Measurements from ENCODE around the gene AP1B1. TPM values are rescaled to one million over a fixed set of nuclear protein-coding genes. Genes with fewer than 3 reads are reported as not detected.

Gene AP1B1
- total and polyA plus RNA-seq, 2 of the 13 experiments (the other 11 are each of a cell fraction or from before 2014, with no cell fraction given): 26.6 to 29.7 TPM

DNA sequence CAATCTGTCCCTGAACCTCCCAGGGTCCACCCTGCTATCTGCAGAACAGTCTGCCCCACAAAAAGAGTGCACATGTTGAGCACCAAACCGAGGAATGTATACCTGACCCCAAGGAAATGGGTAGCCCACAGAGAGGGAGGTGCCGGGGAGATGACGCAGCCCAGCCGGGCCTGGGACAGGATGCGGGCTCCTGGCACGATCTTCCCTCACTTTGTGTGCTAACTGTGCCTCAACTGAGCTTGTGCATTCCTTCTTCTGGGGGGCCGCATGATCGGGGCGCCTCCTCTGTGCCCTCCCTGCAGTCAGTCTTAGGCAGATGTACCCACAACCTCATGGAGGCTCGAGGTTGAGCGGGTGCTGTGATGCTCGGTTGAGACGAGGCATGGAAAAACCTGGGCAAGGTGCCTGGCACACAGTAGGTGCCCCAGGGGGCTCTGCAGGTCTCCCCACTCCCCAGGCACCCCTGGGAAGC is 79.5 kb downstream of the AP1B1 start:
- no peaks in the 10 kb centered on the region for H4K20me1 ChIP-seq (ENCODE audit: insufficient read depth, low read length)
- H3K4me3 ChIP-seq (replicated peaks in 1 of 3; ENCODE audit: insufficient read depth in 1 of 3, low read depth in 2 of 3, low read length in 3 of 3): peak overlapping the region in 1 of 3 experiments; percentile 18; a peak in 1 of 6 replicates
- FAIRE-seq: no peak
- intact Hi-C loops (cut with micrococcal nuclease; ENCODE audit: unreplicated experiment): no loop called here
- TF ChIP-seq NCOA1 (CRISPR knock-in tag; IDR thresholded peaks at IDR 0.05) (no peak), ZNF564 (CRISPR knock-in tag; IDR thresholded peaks at IDR 0.05) (no peak), SYNCRIP (IDR thresholded peaks at IDR 0.05; ENCODE audit: insufficient read depth, low read depth, low read length) (no peak), TRIM24 (CRISPR knock-in tag; IDR thresholded peaks at IDR 0.05) (no peak), MAF1 (CRISPR knock-in tag; IDR thresholded peaks at IDR 0.05; ENCODE audit: borderline replicate concordance) (no peak)
- TF ChIP-seq, protein P1, sequence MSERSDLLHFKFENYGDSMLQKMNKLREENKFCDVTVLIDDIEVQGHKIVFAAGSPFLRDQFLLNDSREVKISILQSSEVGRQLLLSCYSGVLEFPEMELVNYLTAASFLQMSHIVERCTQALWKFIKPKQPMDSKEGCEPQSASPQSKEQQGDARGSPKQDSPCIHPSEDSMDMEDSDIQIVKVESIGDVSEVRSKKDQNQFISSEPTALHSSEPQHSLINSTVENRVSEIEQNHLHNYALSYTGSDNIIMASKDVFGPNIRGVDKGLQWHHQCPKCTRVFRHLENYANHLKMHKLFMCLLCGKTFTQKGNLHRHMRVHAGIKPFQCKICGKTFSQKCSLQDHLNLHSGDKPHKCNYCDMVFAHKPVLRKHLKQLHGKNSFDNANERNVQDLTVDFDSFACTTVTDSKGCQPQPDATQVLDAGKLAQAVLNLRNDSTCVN (CRISPR knock-in tag; IDR thresholded peaks at IDR 0.05; ENCODE audit: borderline replicate concordance): no peak
- peaks cover 2 to 9% of the 10 kb centered on the region in 2 experiments; a peak in 3 of 5 replicates for H3K27me3 ChIP-seq (ENCODE audit: control insufficient read depth in 1 of 2, insufficient read depth in 2 of 2, low read length in 2 of 2)
- ATAC-seq: no peak
- H3K27ac ChIP-seq (ENCODE audit: extremely low read length, insufficient read depth, low read length): no peak overlapping the region
- CTCF ChIA-PET (ENCODE audit: low intra/inter-chr PET ratio, low total read pairs): no interaction called here
- BruUV-seq (replicated peaks): no TSS peak
- 68% methylated on average over 11 of the region's 13 CpGs for WGBS (ENCODE audit: low lambda C conversion rate)
- H2AFZ ChIP-seq (ENCODE audit: low read length): no peak overlapping the region
- H3K4me2 ChIP-seq (ENCODE audit: low read depth, low read length): no peak overlapping the region; the same call in 1 of the 2 replicates
- POLR2A ChIA-PET: no interaction called here
- H3K9me3 ChIP-seq (ENCODE audit: low read length): no peaks in the 10 kb centered on the region
- H3K9ac ChIP-seq (ENCODE audit: insufficient read depth, low read depth, low read length): no peak overlapping the region
- H3K4me1 ChIP-seq (ENCODE audit: insufficient read depth, low read length): peaks cover 62% of the 10 kb centered on the region
- no peaks in the 10 kb centered on the region for H3K36me3 ChIP-seq (replicated peaks in 1 of 2; ENCODE audit: control insufficient read depth in 1 of 2, insufficient read depth in 2 of 2, low read length in 2 of 2)
- DNase-seq (ENCODE audit: low spot score): no peak
- in situ Hi-C loops (cut with HindIII; ENCODE audit: extremely low pct_ligation_motif_present, low pct_unique_long_range_greater_than_20kb): loop anchor here (5.0 kb wide), 1 partner anchor 48 kb away; no protein-coding TSS in a partner anchor
- no peaks in the 10 kb centered on the region for H3K79me2 ChIP-seq (ENCODE audit: insufficient read depth, low read length)

DNA sequence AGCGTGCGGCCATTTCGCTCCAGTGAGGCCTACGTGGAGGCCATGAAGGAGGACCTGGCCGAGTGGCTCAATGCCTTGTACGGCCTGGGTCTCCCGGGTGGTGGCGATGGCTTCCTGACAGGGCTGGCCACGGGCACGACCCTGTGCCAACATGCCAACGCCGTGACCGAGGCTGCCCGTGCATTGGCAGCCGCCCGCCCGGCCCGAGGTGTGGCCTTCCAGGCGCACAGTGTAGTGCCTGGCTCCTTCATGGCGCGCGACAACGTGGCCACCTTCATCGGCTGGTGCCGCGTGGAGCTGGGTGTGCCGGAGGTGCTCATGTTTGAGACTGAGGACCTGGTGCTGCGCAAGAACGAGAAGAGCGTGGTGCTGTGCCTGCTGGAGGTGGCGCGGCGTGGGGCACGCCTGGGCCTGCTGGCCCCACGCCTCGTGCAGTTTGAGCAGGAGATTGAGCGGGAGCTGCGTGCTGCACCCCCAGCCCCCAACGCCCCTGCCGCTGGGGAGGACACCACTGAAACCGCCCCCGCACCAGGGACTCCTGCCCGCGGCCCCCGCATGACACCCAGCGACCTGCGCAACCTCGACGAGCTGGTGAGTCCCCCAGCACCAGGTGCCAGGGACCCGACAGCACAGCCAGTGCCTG is 80.1 kb downstream of the AP1B1 start:
- 91% methylated on average over 11 of the region's 50 CpGs for WGBS (ENCODE audit: low lambda C conversion rate)
- H3K79me2 ChIP-seq (ENCODE audit: insufficient read depth, low read length): no peaks in the 10 kb centered on the region
- H3K27ac ChIP-seq (ENCODE audit: extremely low read length, insufficient read depth, low read length): no peak overlapping the region
- H2AFZ ChIP-seq (ENCODE audit: low read length): no peak overlapping the region
- FAIRE-seq (no peak), ATAC-seq (no peak), DNase-seq (ENCODE audit: low spot score) (no peak)
- H3K4me2 ChIP-seq (ENCODE audit: low read depth, low read length): no peak overlapping the region
- TF ChIP-seq, protein P2, sequence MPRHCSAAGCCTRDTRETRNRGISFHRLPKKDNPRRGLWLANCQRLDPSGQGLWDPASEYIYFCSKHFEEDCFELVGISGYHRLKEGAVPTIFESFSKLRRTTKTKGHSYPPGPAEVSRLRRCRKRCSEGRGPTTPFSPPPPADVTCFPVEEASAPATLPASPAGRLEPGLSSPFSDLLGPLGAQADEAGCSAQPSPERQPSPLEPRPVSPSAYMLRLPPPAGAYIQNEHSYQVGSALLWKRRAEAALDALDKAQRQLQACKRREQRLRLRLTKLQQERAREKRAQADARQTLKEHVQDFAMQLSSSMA (CRISPR knock-in tag; IDR thresholded peaks at IDR 0.05): no peak
- no peak for TF ChIP-seq ZNF629 (CRISPR knock-in tag; conservative IDR thresholded peaks at IDR 0.05)
- no peak for TF ChIP-seq ZNF235 (CRISPR knock-in tag; IDR thresholded peaks at IDR 0.05; ENCODE audit: borderline replicate concordance)
- peak; percentile 90 for TF ChIP-seq HNRNPL (IDR thresholded peaks at IDR 0.05; ENCODE audit: low read depth, low read length)
- TF ChIP-seq ZNF598 (CRISPR knock-in tag; IDR thresholded peaks at IDR 0.05; ENCODE audit: borderline replicate concordance): no peak
- peak; percentile 78 for TF ChIP-seq ZBTB38 (CRISPR knock-in tag; IDR thresholded peaks at IDR 0.05)
- ChIA-PET CTCF (ENCODE audit: low intra/inter-chr PET ratio, low total read pairs) (no interaction called here), POLR2A (no interaction called here)
- BruUV-seq (replicated peaks): no TSS peak
- H3K9me3 ChIP-seq (ENCODE audit: low read length): no peaks in the 10 kb centered on the region
- intact Hi-C loops (cut with micrococcal nuclease; ENCODE audit: unreplicated experiment) (no loop called here), in situ Hi-C loops (cut with HindIII; ENCODE audit: extremely low pct_ligation_motif_present, low pct_unique_long_range_greater_than_20kb) (loop anchor here (5.0 kb wide), 1 partner anchor 49 kb away; no protein-coding TSS in a partner anchor)
- H3K27me3 ChIP-seq (ENCODE audit: control insufficient read depth in 1 of 2, insufficient read depth in 2 of 2, low read length in 2 of 2): peaks cover 0 to 3% of the 10 kb centered on the region in 2 experiments; a peak in 1 of 5 replicates
- H3K36me3 ChIP-seq (replicated peaks in 1 of 2; ENCODE audit: control insufficient read depth in 1 of 2, insufficient read depth in 2 of 2, low read length in 2 of 2): no peaks in the 10 kb centered on the region
- H4K20me1 ChIP-seq (ENCODE audit: insufficient read depth, low read length): no peaks in the 10 kb centered on the region
- H3K9ac ChIP-seq (ENCODE audit: insufficient read depth, low read depth, low read length): no peak overlapping the region
- H3K4me3 ChIP-seq (replicated peaks in 1 of 3; ENCODE audit: insufficient read depth in 1 of 3, low read depth in 2 of 3, low read length in 3 of 3): no peak overlapping the region
- peaks cover 62% of the 10 kb centered on the region for H3K4me1 ChIP-seq (ENCODE audit: insufficient read depth, low read length)

All from HepG2 (cell line).